HG02571 (cell line): ENCODE measurements around the gene TMTC1.
"Not testable (repeated sequence)": the region's sequence is repeated elsewhere in the genome, so short reads cannot be mapped to it uniquely, and the experiment has no call there.

Experiments
- ATAC-seq: cut with Tn5 transposase; IDR thresholded peaks from one replicate; pipeline ENCODE4 v1.9.1; 2021; ENCODE audit warnings: mild to moderate bottlenecking, moderate library complexity; ENCODE audit not compliant: unreplicated experiment

Gene TMTC1

GRCh38 chr12:29578731-29579130, 205.0 kb downstream of the TMTC1 start:
- no peak for ATAC-seq

- ATAC-seq, result no peak
These were observed 205.7 kb downstream of the TMTC1 start for GRCh38 chr12:29578070-29578469.

- ATAC-seq, result no peak
These were observed 209.2 kb downstream of the TMTC1 start for GRCh38 chr12:29574500-29574899.

GRCh38 chr12:29572938-29573337, 210.8 kb downstream of the TMTC1 start:
- ATAC-seq, result no peak

- no peak for ATAC-seq
These were observed 211.3 kb downstream of the TMTC1 start for GRCh38 chr12:29572464-29572863.

- ATAC-seq, result no peak
These were observed 214.5 kb downstream of the TMTC1 start for GRCh38 chr12:29569132-29569757.

- no peak for ATAC-seq
These were observed 217.3 kb downstream of the TMTC1 start for GRCh38 chr12:29566441-29566840.

GRCh38 chr12:29565727-29566126, 218.0 kb downstream of the TMTC1 start:
- ATAC-seq, result no peak

- ATAC-seq, result no peak
These were observed 218.8 kb downstream of the TMTC1 start for GRCh38 chr12:29564925-29565324.

GRCh38 chr12:29563636-29564035, 220.1 kb downstream of the TMTC1 start:
- no peak for ATAC-seq

GRCh38 chr12:29563071-29563470, 220.7 kb downstream of the TMTC1 start:
- no peak for ATAC-seq

GRCh38 chr12:29562110-29562804, 221.5 kb downstream of the TMTC1 start:
- ATAC-seq, result no peak

- ATAC-seq, result no peak
These were observed 222.1 kb downstream of the TMTC1 start for GRCh38 chr12:29561664-29562071.

GRCh38 chr12:29559198-29559597, 224.5 kb downstream of the TMTC1 start:
- ATAC-seq, result no peak

- no peak for ATAC-seq
These were observed 227.4 kb downstream of the TMTC1 start for GRCh38 chr12:29556363-29556762.

- ATAC-seq, result not testable (repeated sequence)
These were observed 228.3 kb downstream of the TMTC1 start for GRCh38 chr12:29555451-29555850.

- no peak for ATAC-seq
These were observed 230.6 kb downstream of the TMTC1 start for GRCh38 chr12:29552994-29553748.

- peak; percentile 89 for ATAC-seq
These were observed 231.3 kb downstream of the TMTC1 start for GRCh38 chr12:29552324-29552927.

- ATAC-seq, result no peak
These were observed 231.9 kb downstream of the TMTC1 start for GRCh38 chr12:29551812-29552211.

- no peak for ATAC-seq
These were observed 235.9 kb downstream of the TMTC1 start for GRCh38 chr12:29547864-29548263.

- no peak for ATAC-seq
These were observed 236.6 kb downstream of the TMTC1 start for GRCh38 chr12:29547151-29547632.
